Measurements from ENCODE around the gene OR6M1. TPM values are rescaled to one million over a fixed set of nuclear protein-coding genes. Genes with fewer than 3 reads are reported as not detected.

The OR6M1 gene
- total and polyA plus RNA-seq, 7 donors, result not detected

DNA sequence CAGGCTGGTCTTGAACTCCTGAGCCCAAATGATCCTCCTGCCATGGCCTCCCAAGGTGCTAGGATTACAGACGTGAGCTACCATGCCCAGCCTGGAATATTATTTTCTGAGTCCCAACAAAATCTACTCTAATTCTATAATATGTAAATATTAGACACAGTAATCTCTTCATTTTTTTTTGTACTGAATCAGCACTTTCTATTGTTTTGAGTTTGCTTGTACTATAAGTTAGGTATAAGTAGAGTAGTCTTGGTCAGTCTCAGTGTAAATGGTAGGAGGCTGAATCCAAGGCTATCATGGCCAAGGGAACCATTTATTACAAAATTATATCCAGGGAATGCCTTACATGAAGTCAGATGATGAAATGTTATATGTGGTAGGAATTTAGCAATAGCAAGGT, 32.2 kb downstream of the OR6M1 start:
- TF ChIP-seq, protein P1, sequence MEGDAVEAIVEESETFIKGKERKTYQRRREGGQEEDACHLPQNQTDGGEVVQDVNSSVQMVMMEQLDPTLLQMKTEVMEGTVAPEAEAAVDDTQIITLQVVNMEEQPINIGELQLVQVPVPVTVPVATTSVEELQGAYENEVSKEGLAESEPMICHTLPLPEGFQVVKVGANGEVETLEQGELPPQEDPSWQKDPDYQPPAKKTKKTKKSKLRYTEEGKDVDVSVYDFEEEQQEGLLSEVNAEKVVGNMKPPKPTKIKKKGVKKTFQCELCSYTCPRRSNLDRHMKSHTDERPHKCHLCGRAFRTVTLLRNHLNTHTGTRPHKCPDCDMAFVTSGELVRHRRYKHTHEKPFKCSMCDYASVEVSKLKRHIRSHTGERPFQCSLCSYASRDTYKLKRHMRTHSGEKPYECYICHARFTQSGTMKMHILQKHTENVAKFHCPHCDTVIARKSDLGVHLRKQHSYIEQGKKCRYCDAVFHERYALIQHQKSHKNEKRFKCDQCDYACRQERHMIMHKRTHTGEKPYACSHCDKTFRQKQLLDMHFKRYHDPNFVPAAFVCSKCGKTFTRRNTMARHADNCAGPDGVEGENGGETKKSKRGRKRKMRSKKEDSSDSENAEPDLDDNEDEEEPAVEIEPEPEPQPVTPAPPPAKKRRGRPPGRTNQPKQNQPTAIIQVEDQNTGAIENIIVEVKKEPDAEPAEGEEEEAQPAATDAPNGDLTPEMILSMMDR (IDR thresholded peaks at IDR 0.05), result no peak
- Histone ChIP-seq H3K36me3 (ENCODE audit: insufficient read depth in 1 of 2, low read depth in 1 of 2) (no peaks in the 10 kb centered on the region), H3K27ac (no peak overlapping the region), H3K9me3 (no peaks in the 10 kb centered on the region), H3K4me1 (no peaks in the 10 kb centered on the region), H3K27me3 (ENCODE audit: insufficient read depth in 3 of 3, low read length in 2 of 3) (no peaks in the 10 kb centered on the region), H3K4me3 (no peak overlapping the region)
- 88 to 97% (median 96%) methylated on average over 1 of the region's 1 CpG for WGBS, 3 donors
- DNase-seq, result no peak
- intact Hi-C loops (cut with DNase I), result no loop called here
- ATAC-seq, result no peak

DNA sequence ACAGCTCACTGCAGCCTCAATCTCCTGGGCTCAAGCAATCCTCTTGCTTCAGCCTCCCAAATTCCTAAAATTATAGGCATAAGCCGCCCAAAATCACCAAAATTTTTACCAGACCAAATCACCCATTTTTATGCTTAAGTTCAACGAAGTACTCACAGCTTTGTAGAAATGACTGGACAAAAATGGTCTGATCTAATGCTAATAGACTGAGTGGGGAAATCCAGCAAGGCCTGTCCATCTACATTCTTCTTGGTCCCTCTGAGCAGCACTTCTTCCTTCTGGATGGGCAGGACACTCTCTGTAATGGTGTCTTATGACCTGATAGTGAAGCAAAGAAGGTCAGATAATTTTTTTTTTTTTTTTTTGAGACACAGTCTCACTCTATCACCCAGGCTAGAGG, 33.1 kb downstream of the OR6M1 start:
- intact Hi-C loops (cut with DNase I), result no loop called here
- no peak overlapping the region for H3K4me3 ChIP-seq
- WGBS, 3 donors, result 83 to 88% (median 88%) methylated on average over 2 of the region's 2 CpGs

DNA sequence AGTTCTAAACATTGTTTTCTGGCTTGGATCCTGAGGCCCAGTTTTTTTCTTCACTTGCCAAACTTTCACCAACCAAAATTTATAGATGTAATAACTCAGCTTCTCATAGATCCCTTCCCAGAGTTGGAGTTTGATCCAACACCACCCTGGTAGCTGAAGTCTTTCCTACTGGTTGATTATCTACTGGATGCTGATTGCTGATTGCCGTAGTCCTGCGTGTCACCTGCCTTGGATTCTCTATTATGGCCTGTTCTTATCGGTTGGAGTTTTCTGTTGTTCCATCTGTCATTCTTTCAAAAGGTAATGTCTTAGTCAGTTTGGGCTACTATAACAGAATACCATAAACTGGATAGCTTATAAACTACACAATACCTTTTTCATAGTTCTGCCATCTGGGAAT, 34.5 kb downstream of the OR6M1 start:
- no peaks in the 10 kb centered on the region for H3K27me3 ChIP-seq (ENCODE audit: insufficient read depth in 3 of 3, low read length in 2 of 3)
- WGBS, 3 donors, result 95 to 96% (median 95%) methylated on average over 3 of the region's 3 CpGs
- intact Hi-C loops (cut with DNase I), result no loop called here
- no peak overlapping the region for H3K4me3 ChIP-seq
- H3K36me3 ChIP-seq (ENCODE audit: insufficient read depth in 1 of 2, low read depth in 1 of 2), result no peaks in the 10 kb centered on the region
- no peaks in the 10 kb centered on the region for H3K4me1 ChIP-seq
- no peak overlapping the region for H3K27ac ChIP-seq
- DNase-seq, result no peak
- ATAC-seq, result no peak
- no peaks in the 10 kb centered on the region for H3K9me3 ChIP-seq
- TF ChIP-seq, protein P1 (IDR thresholded peaks at IDR 0.05), result no peak

More for the DNA sequence above, 33.1 kb downstream of the OR6M1 start:
- ATAC-seq (no peak), DNase-seq (no peak)
- TF ChIP-seq, protein P1 (IDR thresholded peaks at IDR 0.05), result no peak
- H3K27me3 ChIP-seq (ENCODE audit: insufficient read depth in 3 of 3, low read length in 2 of 3), result no peaks in the 10 kb centered on the region
- H3K9me3 ChIP-seq, result no peaks in the 10 kb centered on the region
- no peak overlapping the region for H3K27ac ChIP-seq
- H3K4me1 ChIP-seq, result no peaks in the 10 kb centered on the region
- no peaks in the 10 kb centered on the region for H3K36me3 ChIP-seq (ENCODE audit: insufficient read depth in 1 of 2, low read depth in 1 of 2)

DNA sequence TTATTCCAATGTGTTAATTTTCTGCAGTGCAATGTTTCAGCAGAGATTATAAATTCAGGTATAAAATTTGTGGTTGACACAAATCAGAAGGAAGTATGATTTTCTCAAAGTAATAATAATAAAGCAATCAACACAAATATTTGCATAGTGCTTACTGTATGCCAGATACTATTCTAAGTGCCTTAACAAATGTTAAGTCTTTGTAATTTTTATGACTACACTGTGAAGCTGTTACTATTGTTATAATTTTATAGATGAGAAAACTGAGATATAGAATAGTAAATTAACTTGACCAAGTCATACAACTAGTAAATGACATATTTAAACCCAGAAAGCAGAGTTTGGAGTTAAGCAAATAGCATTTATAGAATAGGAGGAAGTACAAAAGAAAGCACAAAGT, 35.4 kb downstream of the OR6M1 start:
- intact Hi-C loops (cut with DNase I), result no loop called here
- no peak for ATAC-seq
- Histone ChIP-seq H3K4me3 (no peak overlapping the region), H3K27me3 (ENCODE audit: insufficient read depth in 3 of 3, low read length in 2 of 3) (no peaks in the 10 kb centered on the region), H3K36me3 (ENCODE audit: insufficient read depth in 1 of 2, low read depth in 1 of 2) (no peaks in the 10 kb centered on the region), H3K27ac (no peak overlapping the region), H3K4me1 (no peaks in the 10 kb centered on the region), H3K9me3 (no peaks in the 10 kb centered on the region)
- TF ChIP-seq, protein P1 (IDR thresholded peaks at IDR 0.05), result no peak
- DNase-seq, result no peak

DNA sequence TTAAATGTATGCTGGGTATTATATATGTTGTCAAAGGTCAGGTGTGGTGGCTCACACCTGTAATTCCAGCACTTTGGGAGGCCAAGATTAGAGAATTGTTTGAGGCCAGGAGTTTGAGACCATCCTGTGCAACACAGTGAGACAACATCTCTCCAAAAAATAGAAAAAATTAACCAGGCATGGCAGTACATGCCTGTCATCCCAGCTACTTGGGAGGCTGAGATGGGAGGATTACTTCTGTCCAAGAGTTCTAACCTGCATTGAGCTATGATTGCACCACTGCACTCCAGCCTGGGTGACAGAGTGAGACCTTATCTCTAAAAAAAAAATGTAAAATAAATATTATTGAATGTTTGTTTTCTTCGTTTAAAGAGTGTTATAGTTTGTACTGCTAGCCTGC, 40.5 kb downstream of the OR6M1 start:
- H3K4me1 ChIP-seq, result no peaks in the 10 kb centered on the region
- ATAC-seq (no peak), DNase-seq (no peak)
- H3K27me3 ChIP-seq (ENCODE audit: insufficient read depth in 3 of 3, low read length in 2 of 3), result no peaks in the 10 kb centered on the region
- TF ChIP-seq, protein P1 (IDR thresholded peaks at IDR 0.05), result no peak
- no peaks in the 10 kb centered on the region for H3K9me3 ChIP-seq
- no peak overlapping the region for H3K4me3 ChIP-seq
- intact Hi-C loops (cut with DNase I), result no loop called here
- no peak overlapping the region for H3K27ac ChIP-seq
- WGBS, 3 donors, result 71 to 73% (median 73%) methylated on average over 1 of the region's 1 CpG
- no peaks in the 10 kb centered on the region for H3K36me3 ChIP-seq (ENCODE audit: insufficient read depth in 1 of 2, low read depth in 1 of 2)
